T-helper 2 cell treated with Interferon-gamma antibody and Interleukin-4, amounts not matched to agents 100 ng/mL and 5 ng/mL, for 36 hours (primary cell): ENCODE measurements around the gene MTUS2. TPM values are rescaled to one million over a fixed set of nuclear protein-coding genes. Genes with fewer than 3 reads are reported as not detected.

Experiments used
- intact Hi-C: fragments of 100-400 bp; cut with micrococcal nuclease; formaldehyde crosslinking; loops from one replicate; pipeline ENCODE4 v1.15.1; 2023
- total RNA-seq: library from RNA; stranded (reverse); gene quantifications from 2 replicates; pipeline ENCODE4 v1.2.3, GENCODE V29; 2022

The MTUS2 gene
- total RNA-seq, 1 donor from 2014 or later = not detected

DNA sequence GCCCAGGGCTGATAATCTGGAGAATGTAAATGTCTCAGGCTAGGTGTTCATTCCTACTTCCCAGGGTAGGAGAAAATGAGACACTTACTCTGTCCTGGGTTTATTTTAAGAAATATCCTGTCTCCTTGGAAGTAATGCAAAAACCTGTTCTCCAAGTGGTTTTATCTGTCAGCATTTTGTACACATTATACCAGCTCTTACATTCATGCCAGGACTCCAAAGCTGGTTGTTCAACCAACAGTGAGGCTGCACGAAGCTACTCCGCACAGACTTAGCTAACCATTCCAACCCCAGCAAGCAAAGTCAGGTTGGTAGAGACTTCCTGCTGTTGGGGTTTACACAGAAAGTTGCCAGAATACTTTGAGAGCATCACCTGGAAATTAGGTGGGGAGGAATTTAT, 719.7 kb downstream of the MTUS2 start:
- intact Hi-C loops = no loop called here

DNA sequence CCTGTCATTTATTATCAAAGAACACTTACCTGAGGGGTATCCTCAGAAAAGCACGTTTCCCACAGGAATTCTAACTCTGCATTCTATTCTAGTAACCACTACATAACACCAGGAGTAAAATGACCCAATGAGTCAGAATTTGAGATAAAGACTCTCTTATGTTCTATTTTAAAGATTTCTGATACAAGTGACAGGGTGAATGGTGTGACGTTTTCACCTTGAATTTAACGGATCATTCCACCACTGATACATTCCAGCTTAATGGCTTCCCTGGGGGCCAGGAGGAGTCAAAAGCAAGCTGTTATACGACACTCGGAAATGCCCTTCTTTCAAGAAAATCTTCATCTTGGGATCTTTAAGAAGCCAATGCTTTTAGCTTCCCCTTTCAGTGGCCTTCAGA, 720.2 kb downstream of the MTUS2 start:
- intact Hi-C loops = no loop called here

DNA sequence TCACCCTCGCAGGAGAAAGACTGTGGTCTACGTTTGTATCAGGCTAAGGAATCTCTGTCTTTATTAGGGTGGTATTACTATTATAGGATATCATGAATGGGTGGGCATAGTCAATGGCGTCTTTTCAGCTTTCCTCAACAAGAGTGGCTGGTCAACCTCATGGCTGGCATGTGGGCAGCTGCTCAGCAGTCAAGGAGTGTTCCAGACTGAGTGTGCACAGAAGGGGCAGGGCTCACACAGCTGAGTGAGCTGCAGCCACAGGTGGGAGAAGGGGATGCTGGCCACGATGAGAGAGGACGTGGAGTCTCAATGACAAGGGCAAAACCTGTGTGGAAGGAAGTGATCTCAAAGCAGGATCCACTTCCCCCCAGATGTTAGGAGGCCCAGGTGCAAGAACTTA, 720.7 kb downstream of the MTUS2 start:
- intact Hi-C loops = no loop called here

DNA sequence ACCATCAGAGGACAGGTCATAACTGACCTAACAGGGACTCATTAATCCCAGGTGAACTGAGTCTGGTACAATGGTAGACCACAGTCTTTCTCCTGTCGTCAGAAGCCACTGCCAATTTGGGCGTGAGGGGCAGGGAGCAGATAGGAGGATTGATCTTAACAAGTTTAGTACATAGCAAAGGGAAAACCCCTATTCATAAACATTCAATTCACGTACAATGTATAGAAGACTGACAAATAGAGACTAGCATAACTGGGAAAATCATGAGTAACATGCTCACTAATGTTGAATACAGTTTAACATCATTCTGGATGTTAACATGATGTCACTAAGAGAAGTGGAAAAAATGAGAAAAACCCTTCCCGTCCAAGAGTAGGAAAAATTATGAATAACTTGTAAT, 721.3 kb downstream of the MTUS2 start:
- intact Hi-C loops = no loop called here

DNA sequence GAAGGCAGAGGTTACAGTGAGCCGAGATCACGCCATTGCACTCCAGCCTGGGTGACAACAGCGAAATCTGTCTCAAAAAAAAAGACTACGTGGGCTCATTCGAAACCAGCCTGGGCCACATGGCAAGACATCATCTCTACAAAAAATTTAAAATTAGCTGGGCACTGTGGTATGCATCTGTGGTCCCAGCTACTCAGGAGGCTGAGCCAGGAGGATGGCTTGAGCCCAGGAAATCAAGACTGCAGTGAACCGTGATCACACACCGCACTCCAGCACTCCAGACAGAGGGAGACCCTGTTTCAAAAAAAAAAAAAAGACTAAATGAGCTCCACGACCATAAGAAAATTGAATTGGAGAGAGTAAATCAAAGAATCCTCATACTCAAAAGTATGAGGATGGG, 722.2 kb downstream of the MTUS2 start:
- intact Hi-C loops = no loop called here

DNA sequence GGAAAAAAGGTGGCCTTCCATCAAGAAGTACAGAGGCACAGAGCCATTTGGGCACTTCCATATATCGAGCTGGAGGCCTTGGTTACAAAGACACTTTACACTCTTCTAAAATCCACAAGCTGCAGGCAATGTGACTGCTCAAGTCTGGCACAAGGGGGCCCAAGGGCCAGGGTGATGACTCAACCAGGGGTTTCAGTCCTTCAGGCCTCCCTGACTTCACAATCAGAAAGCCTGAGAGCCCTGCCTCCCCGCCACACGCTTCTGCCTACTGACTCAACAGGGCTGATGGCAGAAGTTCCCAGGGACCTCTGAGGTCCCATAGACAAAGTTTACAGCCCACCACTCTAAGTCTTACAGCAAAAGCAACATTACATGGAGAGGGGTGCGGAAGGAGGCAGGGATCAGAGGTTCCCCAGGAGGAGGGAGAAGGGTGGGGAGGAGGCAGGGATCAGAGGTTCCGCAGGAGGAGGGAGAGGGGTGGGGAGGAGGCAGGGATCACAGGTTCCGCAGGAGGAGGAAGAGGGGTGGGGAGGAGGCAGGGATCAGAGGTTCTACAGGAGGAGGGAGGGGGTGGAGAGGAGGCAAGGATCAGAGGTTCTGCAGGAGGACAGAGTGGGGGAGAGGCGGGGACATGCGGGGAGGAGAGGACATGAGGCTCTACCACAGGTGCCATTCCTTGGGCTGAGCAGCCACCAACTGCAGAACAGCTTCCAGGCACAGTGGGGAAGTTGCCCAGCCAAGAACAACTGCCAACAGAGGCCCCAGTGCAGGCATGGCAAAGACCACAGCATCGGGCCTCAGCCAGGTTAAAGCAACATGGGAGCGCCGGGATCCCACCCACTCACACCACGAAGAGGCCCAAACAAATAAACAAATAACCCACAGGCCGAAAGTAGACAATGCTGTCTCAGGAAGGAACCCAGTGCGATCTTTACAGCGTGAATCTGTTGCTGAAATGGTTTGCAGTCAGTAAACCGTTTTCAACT, 723.4 kb downstream of the MTUS2 start:
- intact Hi-C loops = no loop called here

DNA sequence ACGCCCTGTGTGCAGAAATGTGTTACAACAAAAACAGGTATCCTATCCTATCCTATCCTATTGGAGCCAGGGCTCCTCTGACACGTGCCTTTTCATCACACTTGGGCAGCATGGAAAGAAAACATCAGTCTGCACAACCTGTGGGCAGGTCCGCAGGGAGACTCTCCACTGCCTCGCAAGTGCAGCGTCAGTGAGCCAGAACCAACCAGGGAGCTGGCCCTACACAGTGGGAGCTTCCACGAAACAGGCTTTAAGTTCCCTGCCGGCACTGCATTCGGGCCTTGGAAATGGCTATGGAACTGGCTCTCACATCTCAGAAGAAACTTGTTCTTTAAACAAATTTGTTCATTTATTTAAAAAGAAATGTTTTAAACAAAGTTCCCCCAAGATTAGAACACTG, 725.8 kb downstream of the MTUS2 start:
- intact Hi-C loops = no loop called here

DNA sequence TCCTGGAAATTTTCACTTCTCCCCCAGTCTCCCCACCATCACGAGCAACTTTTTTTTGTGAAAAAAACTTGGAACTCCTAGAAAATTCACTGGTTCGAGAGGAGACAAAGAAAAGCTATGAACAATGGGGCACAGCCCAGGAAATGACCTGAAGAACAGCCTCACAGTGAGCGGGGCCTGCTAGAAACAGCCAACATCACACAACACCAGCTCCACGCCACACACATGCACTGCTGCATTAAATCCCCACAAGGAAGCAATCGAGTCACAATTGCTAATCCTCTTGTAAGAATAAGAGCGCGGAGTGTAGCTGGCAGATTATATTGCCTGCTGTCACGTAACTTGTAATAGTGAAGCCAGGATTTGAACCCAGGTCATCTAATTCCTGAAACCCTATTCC, 726.5 kb downstream of the MTUS2 start:
- intact Hi-C loops = no loop called here

DNA sequence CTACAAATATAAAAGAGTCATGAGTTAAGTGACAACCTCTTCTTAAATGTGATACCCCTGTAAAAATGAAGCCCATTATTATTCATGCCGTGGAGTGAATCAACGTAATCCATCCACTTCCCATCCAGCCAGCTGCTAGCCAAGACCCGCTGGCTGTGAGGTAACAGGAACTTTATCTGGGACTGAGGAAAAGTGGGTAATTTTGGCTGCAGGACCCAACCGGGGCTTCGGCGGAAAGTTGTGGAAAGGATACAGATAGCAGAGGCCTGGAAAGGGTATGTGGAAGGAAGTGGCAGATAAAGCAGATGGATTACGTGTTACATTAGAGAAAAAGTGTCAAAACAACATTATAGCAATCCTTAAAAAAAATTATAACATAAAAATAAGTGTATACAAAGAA, 727.0 kb downstream of the MTUS2 start:
- intact Hi-C loops = no loop called here

DNA sequence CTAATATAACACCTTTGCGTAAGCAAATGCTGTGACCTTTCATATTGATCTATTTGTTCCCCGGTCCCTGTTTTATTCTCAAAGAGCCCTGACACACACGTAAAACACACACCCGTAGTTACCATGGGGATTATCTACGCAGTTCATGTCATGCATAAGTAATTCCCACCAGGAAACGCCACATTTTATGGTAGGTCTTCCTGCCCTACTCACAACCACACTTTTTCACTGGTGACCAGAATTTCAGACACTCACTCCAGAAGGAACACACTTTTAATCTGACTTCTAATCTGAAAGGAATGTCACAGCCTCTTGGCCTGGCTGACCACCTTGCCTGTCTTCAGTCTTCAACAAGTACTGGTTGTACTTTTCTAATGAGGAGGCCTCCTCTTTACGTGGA, 728.6 kb downstream of the MTUS2 start:
- intact Hi-C loops = no loop called here

DNA sequence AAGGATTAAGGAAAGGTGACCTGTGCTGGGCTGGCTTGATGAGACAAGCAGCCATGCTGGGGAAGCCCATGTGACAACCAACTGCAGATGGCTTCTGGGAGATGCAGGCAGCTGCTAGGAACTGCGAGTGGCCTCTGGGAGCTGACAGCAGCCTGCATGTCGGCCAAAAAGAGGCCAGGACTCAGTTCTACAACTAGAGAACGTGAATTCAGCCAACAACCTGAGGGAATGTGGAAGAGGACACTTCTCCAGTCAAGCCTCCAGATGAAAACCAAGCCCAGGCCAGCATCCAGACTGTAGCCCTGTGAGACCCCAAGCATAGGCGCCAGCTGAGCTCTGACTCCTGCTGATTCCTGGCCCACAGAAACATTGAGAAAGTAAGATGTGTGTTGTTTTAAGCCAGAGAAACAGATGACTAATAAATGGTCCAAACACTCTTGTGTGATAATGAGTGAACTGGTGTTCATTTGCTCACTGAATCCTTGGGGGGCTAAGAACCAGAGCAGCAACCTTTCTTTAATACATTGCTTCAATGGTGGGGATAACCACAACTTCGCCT, 730.4 kb downstream of the MTUS2 start:
- intact Hi-C loops = no loop called here

DNA sequence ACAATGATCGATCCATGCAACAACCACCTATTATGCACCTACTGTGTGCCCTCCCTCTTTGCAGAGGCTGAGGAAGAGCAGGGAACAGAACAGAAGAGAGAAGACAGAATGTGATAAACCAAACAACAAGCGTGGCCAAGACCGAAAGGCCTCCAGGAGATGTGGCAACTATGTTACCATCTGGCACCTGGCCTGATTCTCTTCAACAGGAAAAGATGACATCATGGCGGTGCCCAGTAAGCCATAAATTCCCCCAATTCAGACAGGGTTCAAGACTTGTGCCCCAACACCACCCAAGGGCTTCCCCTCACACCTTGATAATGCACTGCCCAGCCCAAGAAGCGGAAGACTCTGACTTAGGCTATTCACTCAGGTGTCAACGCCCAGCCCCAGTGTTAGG, 731.1 kb downstream of the MTUS2 start:
- intact Hi-C loops = no loop called here

Other genes with a start within 250 kb of the MTUS2 start
- gene POMP, start 161.2 kb upstream of the MTUS2 start, total RNA-seq = 98.4 and 104 TPM in 2 replicates
- gene SLC46A3, start 101.4 kb upstream of the MTUS2 start, total RNA-seq = 10.5 and 12.2 TPM in 2 replicates